A549 (cell line): ENCODE results near the gene SSTR3. TPM values are rescaled to one million over a fixed set of nuclear protein-coding genes. Genes with fewer than 3 reads are reported as not detected.

Experiments used
- ATAC-seq, 2 experiments: fragments of 200-7000 bp in 1 of 2; fragments of >200 bp in 1 of 2; cut with Nextera tagmentation in 1 of 2; cut with Tn5 transposase in 1 of 2; 3 replicates each; pipeline versions ENCODE4 v1.8.0 to v1.9.1; 2018 to 2020; ENCODE audit warnings: mild to moderate bottlenecking in 1 of 2, moderate library complexity in 1 of 2
- CTCF ChIA-PET: fragments of 300-600 bp; sonication (Branson Sonifier 250); formaldehyde crosslinking; extraction: SDS; loops from one replicate; lab custom pipeline; 2021; ENCODE audit warnings: antibody characterized with exemption, inconsistent platforms; lab: Yijun Ruan, JAX
- POLR2A ChIA-PET: fragments of 350-600 bp; formaldehyde crosslinking; extraction: SDS; loops from one replicate; lab custom pipeline; 2021; ENCODE audit warnings: antibody characterized with exemption, inconsistent platforms; lab: Yijun Ruan, JAX
- DNase-seq, 2 experiments: peaks; one replicate each; pipeline versions ENCODE4 v3.0.0 to v3.0.0-alpha.2; 2011 to 2016; ENCODE audit warnings: low read depth in 1 of 2, low spot score in 1 of 2
- FAIRE-seq: peaks from 2 replicates; lab custom pipeline; 2011; peaks lifted over from hg19 to GRCh38; lab: Jason Lieb, UNC
- H3K27ac ChIP-seq, 2 experiments: fragments of >200 bp; sonication (Bioruptor Twin); formaldehyde crosslinking; 3 replicates each; pipeline ENCODE4 v1.5.1; 2016 to 2017
- H3K4me1 ChIP-seq: fragments of >200 bp; sonication (Bioruptor Twin); formaldehyde crosslinking; 3 replicates; pipeline ENCODE4 v1.6.1; 2016
- H3K4me2 ChIP-seq: fragments of >200 bp; sonication (Bioruptor Twin); formaldehyde crosslinking; 3 replicates; pipeline ENCODE4 v1.6.1; 2016
- H3K4me3 ChIP-seq: fragments of >200 bp; sonication (Bioruptor Twin); formaldehyde crosslinking; 3 replicates; pipeline ENCODE4 v1.5.1; 2016
- H3K9me3 ChIP-seq: fragments of >200 bp; sonication (Bioruptor Twin); formaldehyde crosslinking; 3 replicates; pipeline ENCODE4 v1.6.1; 2016
- CEBPB ChIP-seq, 2 experiments: fragments of >200 bp in 1 of 2; sonication (Bioruptor Twin) in 1 of 2; formaldehyde crosslinking in 1 of 2; IDR thresholded peaks; 2 replicates each; pipeline ENCODE4 v1.6.1; 2012 to 2016
- CTCF ChIP-seq: fragments of >200 bp; sonication (Bioruptor Twin); formaldehyde crosslinking; IDR thresholded peaks from 3 replicates; pipeline ENCODE4 v1.5.1; 2016
- E2F6 ChIP-seq: IDR thresholded peaks from 2 replicates; pipeline ENCODE4 v1.6.1; 2012; ENCODE audit warnings: low read depth, borderline replicate concordance
- EHF ChIP-seq: fragments of 250-450 bp; sonication (Bioruptor Pico); IDR thresholded peaks from 2 replicates; pipeline ENCODE4 v1.5.0; 2020; ENCODE audit warnings: mild to moderate bottlenecking
- EHMT2 ChIP-seq: fragments of 200-600 bp; sonication (generic); IDR thresholded peaks from 2 replicates; pipeline ENCODE4 v1.6.1; 2016; ENCODE audit warnings: antibody characterized with exemption, low read depth, mild to moderate bottlenecking, moderate library complexity
- EP300 ChIP-seq, 2 experiments: fragments of >200 bp; sonication (Bioruptor Twin); formaldehyde crosslinking; IDR thresholded peaks; 2 replicates in 1 of 2; 3 replicates in 1 of 2; pipeline ENCODE4 v1.6.1; 2016 to 2017
- FOSB ChIP-seq: fragments of 250-450 bp; sonication (Bioruptor Pico); IDR thresholded peaks from 2 replicates; pipeline ENCODE4 v1.5.0; 2020; ENCODE audit warnings: mild to moderate bottlenecking, moderate library complexity
- HDAC2 ChIP-seq: fragments of 200-600 bp; sonication (generic); IDR thresholded peaks from 2 replicates; pipeline ENCODE4 v1.6.1; 2016
- HES2 ChIP-seq: fragments of >200 bp; sonication (Bioruptor Twin); formaldehyde crosslinking; IDR thresholded peaks from 2 replicates; pipeline ENCODE4 v1.6.1; 2016
- HMGXB4 ChIP-seq: fragments of 250-450 bp; sonication (Bioruptor Pico); IDR thresholded peaks from 2 replicates; pipeline ENCODE4 v1.5.0; 2021; ENCODE audit warnings: mild to moderate bottlenecking, moderate library complexity, borderline replicate concordance
- HOXB13 ChIP-seq: fragments of 250-450 bp; sonication (Bioruptor Pico); IDR thresholded peaks from 2 replicates; pipeline ENCODE4 v1.5.0; 2020; ENCODE audit warnings: low read depth, mild to moderate bottlenecking, moderate library complexity
- KDM1A ChIP-seq: fragments of 200-600 bp; sonication (generic); IDR thresholded peaks from 2 replicates; pipeline ENCODE4 v1.6.1; 2016; ENCODE audit warnings: low read depth, mild to moderate bottlenecking
- MAZ ChIP-seq: fragments of 150-350 bp; IDR thresholded peaks from 2 replicates; pipeline ENCODE4 v1.6.1; 2014; ENCODE audit warnings: antibody characterized with exemption, low read depth, low read length, borderline replicate concordance
- NFE2L2 ChIP-seq: fragments of 150-350 bp; conservative IDR thresholded peaks from 2 replicates; pipeline ENCODE4 v1.6.1; 2014; ENCODE audit warnings: low read length
- PBX3 ChIP-seq: IDR thresholded peaks from 2 replicates; pipeline ENCODE4 v1.6.1; 2012
- RAD21 ChIP-seq, 2 experiments: fragments of >200 bp in 1 of 2; sonication (Bioruptor Twin) in 1 of 2; formaldehyde crosslinking in 1 of 2; IDR thresholded peaks in 1 of 2; conservative IDR thresholded peaks in 1 of 2; 2 replicates in 1 of 2; 3 replicates in 1 of 2; pipeline ENCODE4 v1.6.1; 2012 to 2018; ENCODE audit warnings: inconsistent platforms in 1 of 2
- SREBF2 ChIP-seq: fragments of 450-650 bp; IDR thresholded peaks from 2 replicates; pipeline ENCODE4 v1.6.1; 2014; ENCODE audit warnings: mild to moderate bottlenecking, moderate library complexity
- TFCP2L1 ChIP-seq: fragments of 250-450 bp; sonication (Bioruptor Pico); IDR thresholded peaks from 2 replicates; pipeline ENCODE4 v1.5.0; 2021; ENCODE audit warnings: mild to moderate bottlenecking
- WGBS: methylation state at CpG from one replicate; pipeline ENCODE4 v1.1.6; 2017; ENCODE audit errors: missing lambda C conversion rate; 5-methylcytosine and 5-hydroxymethylcytosine counted together
- polyA plus RNA-seq, 4 experiments: library from polyadenylated mRNA; depleted of rRNA in 3 of 4; stranded (reverse); fragments of >200 nt; fragmentation: RNase III in 1 of 4; extraction: RNeasy Plus Mini Kit Qiagen cat#74134 plus additional on column Dnase treatment in 1 of 4; gene quantifications; 2 replicates in 3 of 4; 3 replicates in 1 of 4; pipeline ENCODE4 v1.2.3, GENCODE V29; 2011 to 2017

Gene SSTR3
- polyA plus RNA-seq, 2 of the 4 experiments (the other 2 are of a cell fraction), result not detected

GRCh38 chr22:37194750-37195149, 17.5 kb downstream of the SSTR3 start (continued):
- TF ChIP-seq CEBPB (IDR thresholded peaks at IDR 0.05) (no peak), NFE2L2 (no peak), MAZ (no peak)

- WGBS, result 30% methylated on average over 10 of the region's 10 CpGs
- H3K4me1 ChIP-seq, result peaks cover 91% of the 10 kb centered on the region
- ChIA-PET CTCF (interaction anchor here (1.2 to 4.1 kb wide), 3 partner anchors 18 to 27 kb away, joined by 3 to 19 read pairs (median 3); no protein-coding TSS in a partner anchor), POLR2A (no interaction called here)
- no peaks in the 10 kb centered on the region for H3K9me3 ChIP-seq
- DNase-seq (peak in 1 of 2 experiments; percentile 83), FAIRE-seq (no peak), ATAC-seq (peak in 1 of 2 experiments; percentile 2; a peak in 1 of 6 replicates)
- peak overlapping the region; percentile 99 to 100 for H3K27ac ChIP-seq
- TF ChIP-seq SREBF2 (peak; percentile 47), TFCP2L1 (peak; percentile 16; the same call in 1 of the 2 replicates), E2F6 (no peak), FOSB (CRISPR knock-in tag) (0 out of 2 replicates have a peak, but pooled peaks have one; percentile 68)
- H3K4me2 ChIP-seq, result peak overlapping the region; percentile 38
- H3K4me3 ChIP-seq, result no peak overlapping the region
Measured at GRCh38 chr22:37193629-37194191, 18.6 kb downstream of the SSTR3 start.

GRCh38 chr22:37192741-37193140, 19.5 kb downstream of the SSTR3 start:
- ChIA-PET POLR2A (no interaction called here), CTCF (interaction anchor here (1.2 to 4.1 kb wide), 4 partner anchors 14 to 26 kb away, joined by 3 to 19 read pairs (median 4); no protein-coding TSS in a partner anchor)
- no peak for FAIRE-seq
- Histone ChIP-seq H3K4me2 (peak overlapping the region; percentile 38), H3K27ac (peak overlapping the region; percentile 99 to 100), H3K4me3 (no peak overlapping the region), H3K9me3 (no peaks in the 10 kb centered on the region), H3K4me1 (peaks cover 91% of the 10 kb centered on the region)
- no peak for DNase-seq
- TF ChIP-seq E2F6 (no peak), EHMT2 (no peak), KDM1A (no peak), EP300 (IDR thresholded peaks at IDR 0.05) (no peak), NFE2L2 (no peak), RAD21 (conservative IDR thresholded peaks at IDR 0.05 in 1 of 2, IDR thresholded peaks at IDR 0.05 in 1 of 2) (no peak), PBX3 (no peak), SREBF2 (no peak), CTCF (no peak), HES2 (no peak), HMGXB4 (no peak), MAZ (no peak), EHF (no peak), HDAC2 (no peak), HOXB13 (CRISPR knock-in tag) (no peak), CEBPB (IDR thresholded peaks at IDR 0.05) (no peak)
- no peak for ATAC-seq
- WGBS, result 92% methylated on average over 1 of the region's 1 CpG
